GM18858 (cell line): ENCODE measurements around the gene GARRE1.
"Not testable (repeated sequence)": the region's sequence is repeated elsewhere in the genome, so short reads cannot be mapped to it uniquely, and the experiment has no call there.

ENCODE experiments used
- ATAC-seq: cut with Tn5 transposase; IDR thresholded peaks from one replicate; pipeline ENCODE4 v1.9.1; 2021; ENCODE audit not compliant: unreplicated experiment

Gene GARRE1, protein sequence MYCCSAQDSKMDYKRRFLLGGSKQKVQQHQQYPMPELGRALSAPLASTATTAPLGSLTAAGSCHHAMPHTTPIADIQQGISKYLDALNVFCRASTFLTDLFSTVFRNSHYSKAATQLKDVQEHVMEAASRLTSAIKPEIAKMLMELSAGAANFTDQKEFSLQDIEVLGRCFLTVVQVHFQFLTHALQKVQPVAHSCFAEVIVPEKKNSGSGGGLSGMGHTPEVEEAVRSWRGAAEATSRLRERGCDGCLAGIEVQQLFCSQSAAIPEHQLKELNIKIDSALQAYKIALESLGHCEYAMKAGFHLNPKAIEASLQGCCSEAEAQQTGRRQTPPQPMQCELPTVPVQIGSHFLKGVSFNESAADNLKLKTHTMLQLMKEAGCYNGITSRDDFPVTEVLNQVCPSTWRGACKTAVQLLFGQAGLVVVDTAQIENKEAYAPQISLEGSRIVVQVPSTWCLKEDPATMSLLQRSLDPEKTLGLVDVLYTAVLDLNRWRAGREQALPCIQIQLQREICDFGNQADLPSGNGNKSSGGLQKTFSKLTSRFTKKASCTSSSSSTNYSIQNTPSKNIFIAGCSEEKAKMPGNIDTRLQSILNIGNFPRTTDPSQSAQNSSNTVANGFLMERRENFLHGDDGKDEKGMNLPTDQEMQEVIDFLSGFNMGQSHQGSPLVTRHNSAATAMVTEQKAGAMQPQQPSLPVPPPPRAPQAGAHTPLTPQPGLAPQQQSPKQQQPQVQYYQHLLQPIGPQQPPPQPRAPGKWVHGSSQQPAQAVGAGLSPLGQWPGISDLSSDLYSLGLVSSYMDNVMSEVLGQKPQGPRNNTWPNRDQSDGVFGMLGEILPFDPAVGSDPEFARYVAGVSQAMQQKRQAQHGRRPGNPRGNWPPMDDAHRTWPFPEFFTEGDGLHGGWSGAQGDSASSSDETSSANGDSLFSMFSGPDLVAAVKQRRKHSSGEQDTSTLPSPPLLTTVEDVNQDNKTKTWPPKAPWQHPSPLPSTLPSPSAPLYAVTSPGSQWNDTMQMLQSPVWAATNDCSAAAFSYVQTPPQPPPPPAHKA (N-terminal part only)

DNA sequence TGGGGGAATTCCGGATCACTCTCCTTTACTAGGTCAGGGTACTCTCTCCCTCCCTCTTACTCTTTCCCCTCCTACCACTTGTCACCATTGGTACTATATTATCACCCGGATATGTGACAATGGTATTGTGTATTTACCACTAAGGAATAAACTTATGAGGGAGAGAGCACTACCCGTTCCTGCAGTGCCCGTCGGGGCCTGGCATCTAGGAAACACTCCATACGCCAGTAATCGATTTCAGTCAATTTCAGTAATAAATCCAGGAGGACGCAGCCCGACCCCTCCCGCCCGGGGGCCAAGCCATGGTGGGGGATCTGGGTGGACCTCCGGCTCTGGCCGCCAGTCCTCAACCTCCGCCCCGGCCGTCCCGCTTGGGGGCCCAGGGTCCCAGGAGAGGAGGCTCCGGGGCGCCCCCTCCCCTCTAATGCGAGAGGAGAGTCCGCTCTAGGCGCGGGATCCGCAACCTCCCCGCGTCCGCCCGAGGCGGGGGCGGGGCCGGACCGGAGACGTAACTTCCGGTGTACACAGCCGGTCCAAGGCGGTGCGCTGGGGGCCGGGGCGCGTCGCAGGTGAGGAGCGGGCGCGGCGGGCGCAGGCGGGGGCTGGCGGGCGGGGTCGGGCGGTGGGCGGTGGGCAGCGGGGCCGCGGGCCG is at the start of gene GARRE1:
TSS of gene GARRE1 (plus strand) at position 509 of the 652 bp plus-strand sequence. CDS start 45,920 bp downstream, outside the sequence.
- peak; percentile 65 for ATAC-seq

DNA sequence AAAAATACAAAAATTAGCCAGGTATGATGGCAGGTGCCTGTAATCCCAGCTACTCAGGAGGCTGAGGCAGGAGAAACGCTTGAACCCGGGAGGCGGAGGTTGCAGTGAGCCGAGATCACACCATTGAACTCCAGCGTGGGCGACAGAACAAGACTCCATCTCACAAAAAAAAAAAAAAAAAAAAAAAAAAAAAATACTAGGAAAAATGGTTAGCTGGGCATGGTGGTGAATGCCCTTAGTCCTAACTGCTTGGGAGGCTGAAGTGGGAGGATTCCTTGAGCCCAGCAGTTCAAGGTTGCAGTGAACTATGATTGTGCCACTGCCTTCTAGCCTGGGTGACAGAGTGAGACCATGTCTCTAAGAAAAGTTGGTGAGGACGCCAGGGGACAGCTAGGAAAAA is 49.0 kb upstream of the GARRE1 start:
- not testable (repeated sequence) for ATAC-seq

DNA sequence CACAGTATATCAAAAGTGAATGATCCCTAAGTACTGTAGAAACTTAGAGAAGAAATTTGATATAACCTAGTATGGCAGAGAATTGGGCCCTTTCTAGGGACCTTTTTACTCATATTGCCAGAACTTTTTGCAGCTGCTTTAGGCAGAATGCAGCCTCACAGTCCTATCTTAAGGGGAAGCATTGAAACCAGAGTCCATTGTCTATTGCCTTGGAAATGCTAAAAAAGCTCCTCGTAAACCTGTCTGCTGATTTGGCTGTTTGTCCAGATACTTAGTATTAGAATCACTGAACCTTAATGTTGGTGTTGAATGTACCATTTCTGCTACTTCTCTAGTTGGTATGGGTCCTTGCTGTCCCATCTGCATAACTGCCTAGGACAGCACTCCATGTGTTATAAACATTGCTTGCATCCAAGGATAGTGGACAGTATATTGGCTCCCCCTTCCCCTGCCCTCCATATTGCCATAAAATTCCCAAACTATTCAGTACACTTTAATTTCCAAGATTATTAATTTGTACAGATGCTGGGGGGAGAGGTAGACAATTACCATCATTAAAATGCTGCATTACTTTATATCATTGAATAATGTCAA is 46.0 kb upstream of the GARRE1 start:
- ATAC-seq: no peak

DNA sequence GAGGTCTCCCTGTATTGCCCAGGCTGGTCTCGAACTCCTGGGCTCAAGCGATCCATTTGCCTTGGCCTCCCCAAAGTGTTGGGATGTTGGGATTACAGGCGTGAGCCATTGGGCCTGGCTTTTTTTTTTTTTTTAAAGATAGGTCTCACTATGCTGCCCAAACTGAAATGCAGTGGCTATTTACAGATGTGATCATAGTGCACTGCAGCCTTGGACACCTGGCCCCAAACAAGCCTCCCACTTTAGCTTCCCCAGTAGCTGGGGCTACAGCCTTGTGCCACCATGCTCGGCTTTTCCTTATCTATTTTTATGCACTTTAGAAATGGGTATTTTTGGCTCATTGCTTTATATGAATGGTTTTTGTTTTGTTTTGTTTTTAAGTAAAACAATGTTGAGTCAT is 44.6 kb upstream of the GARRE1 start:
- no peak for ATAC-seq

DNA sequence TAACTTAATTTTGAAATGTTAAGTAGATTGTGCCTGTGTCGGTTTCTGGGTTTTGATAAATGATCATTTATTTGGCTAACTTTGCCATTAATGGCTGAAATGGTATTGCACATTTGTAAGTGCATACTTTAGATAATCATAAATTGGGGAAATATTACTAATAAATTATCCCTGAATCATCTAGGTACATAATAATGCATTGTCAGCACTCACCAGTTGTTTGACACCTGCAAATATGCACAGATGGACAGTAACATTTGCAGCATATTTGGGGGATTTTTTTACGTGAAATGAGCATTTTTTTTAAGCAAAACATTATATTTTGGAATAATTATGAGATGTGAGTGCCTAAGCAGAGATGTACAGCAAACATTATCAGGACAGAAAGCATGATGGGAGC is 41.1 kb upstream of the GARRE1 start:
- ATAC-seq: no peak

DNA sequence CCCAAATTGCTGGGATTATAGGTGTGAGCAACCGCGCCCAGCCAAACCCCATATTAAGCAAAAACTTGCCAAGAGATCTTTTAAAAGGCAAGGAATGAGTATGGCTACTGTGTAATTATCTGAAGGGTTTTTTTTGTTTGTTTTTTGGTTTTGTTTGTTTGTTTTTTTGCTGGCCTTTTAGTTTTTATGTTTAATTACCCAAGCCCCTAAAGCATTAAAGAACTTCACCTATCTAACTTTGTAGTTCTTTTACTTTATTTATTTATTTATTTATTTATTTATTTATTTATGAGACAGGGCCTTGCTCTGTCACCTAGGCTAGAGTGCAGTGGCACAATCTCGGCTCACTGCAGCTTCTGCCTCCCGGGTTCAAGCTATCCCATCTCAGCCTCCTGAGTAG is 40.3 kb upstream of the GARRE1 start:
- ATAC-seq: no peak

DNA sequence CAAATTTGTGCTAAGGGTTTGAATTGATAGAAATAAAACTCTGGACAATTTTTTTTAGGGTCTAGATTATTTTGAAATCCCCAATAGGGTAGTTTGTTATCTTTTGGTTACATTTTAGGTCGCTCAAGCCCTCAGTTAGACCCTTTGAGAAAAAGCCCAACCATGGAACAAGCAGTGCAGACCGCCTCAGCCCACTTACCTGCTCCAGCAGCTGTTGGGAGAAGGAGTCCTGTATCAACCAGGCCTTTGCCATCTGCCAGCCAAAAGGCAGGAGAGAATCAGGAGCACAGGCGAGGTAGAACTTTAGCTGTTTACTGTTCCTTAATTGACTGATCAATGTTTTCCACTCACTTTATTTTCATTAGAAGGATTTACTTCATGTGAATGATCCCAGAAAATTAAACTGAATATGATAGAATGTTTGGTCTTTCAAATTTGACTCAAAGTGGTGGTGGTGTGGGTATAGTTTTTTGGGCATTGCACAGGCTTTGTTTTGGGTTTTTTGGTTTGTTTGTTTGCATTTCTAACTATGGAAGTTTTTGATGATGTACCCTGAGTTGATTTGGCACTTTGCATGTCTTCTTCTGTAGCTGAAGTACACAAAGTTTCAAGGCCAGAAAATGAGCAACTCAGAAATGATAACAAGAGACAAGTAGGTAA is 39.2 kb upstream of the GARRE1 start:
- ATAC-seq: no peak

DNA sequence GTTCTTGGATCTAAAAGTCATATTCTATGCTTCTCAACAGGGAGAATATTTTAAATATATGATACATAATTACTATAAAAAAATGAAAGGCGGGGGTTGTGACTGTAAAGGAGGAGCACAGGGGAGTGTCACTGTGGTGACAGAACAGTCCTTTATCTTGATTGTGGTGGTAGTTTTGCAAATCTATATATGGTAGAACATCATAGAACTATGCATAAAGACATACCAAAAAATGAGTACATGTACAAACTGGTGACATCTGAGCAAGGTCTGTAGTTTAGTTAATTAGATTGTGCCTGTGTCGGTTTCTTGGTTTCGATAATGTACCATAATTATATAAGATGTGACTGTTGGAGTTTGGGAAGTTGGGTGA is 38.7 kb upstream of the GARRE1 start:
- ATAC-seq: no peak

DNA sequence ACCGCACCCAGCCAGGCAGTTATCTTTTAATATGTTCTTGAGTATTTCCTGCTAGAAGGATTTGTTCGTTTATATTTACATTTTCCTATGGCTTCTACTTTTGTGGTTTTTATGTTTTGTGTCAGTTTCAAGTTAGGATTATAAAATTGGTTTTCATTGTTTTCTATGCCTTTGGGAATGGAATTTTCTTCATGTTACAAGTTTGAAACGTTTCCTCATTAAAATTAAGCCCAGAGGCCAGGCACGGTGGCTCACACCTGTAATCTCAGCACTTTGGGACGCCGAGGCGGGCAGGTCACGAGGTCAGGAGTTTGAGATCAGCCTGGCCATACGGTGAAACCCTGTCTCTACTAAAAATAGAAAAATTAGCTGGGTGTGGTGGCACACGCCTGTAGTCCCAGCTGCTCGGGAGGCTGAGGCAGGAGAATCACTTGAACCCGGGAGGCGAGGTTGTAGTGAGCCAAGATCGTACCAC is 37.6 kb upstream of the GARRE1 start:
- ATAC-seq: not testable (repeated sequence)

DNA sequence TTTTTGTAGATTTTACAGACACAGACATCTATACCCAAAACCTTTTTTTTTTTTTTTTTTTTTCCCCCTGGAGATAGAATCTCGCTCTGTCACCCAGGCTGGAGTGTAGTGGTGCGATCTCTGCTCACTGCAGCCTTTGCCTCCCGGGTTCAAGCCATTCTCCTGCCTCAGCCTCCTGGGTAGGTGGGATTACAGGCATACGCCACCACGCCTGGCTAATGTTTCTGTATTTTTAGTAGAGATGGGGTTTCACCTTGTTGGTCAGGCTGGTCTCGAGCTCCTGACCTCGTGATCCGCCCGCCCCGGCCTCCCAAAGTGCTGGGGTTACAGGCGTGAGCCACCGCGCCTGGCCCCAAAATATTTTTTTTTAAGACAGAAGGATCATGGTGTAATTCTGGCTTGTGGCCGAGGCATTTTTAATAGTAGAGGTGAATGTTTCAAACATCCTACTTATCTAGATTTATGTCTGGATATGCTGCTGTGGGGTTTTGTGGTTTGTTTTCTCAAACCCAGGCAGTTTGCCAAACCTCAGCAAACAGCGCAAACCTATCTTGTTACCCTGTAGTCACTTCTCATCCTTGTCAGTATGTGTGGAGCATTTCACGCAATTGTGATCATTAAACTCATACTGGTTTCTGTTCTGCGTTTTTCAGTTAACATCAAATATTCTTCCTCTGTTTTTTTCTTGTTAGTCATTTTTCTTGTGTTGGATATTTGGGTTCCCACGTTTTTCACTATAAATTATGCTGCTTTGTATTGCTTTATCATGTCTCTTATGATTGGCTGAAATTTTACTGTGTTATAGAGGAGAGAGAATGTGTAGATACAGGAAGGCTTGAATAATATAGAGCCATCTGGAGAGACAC is 36.2 kb upstream of the GARRE1 start:
- no peak for ATAC-seq

DNA sequence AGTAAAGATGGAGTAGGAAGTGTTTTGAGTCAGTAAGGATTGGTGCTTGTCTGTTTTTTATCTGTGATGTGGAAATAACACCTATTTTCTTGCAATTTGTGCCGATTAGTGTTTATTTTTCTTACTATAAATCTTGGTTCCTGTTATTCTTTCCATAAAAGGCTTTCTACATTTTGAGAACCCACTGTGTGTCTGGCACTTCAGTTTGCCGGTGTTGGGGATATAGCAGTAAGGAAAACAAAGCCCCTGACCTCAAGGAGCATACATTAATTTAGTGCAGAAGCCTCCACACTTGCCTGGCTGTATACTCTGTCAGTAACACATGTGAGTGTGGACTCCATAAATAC is 35.6 kb upstream of the GARRE1 start:
- no peak for ATAC-seq

DNA sequence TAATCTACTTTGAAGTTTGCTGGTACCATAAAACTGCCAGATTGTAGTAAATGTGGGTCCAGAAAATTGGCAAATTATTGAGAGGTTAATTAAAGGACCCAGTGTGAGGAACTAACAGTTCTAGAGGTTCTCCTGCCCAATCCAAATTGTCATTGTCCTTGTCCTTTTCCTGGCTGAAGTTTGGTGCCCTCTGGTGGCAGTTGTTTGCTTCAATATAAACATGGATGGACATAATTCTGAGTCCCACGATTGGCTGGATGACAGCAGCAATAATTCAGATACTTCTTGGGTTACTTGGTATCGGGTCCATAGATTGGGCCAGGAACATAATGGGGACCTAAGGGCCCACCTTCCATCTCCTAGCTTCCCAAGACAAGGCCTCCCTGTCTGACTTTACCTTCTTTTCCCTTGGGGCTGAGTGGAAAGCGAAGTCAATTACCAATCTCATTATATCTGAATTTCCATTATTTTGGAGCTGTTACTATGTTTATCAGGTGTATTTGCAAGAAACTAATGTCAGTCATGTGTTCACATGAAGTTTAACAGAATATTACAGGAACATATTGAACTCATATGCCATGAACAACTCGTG is 33.8 kb upstream of the GARRE1 start:
- no peak for ATAC-seq

DNA sequence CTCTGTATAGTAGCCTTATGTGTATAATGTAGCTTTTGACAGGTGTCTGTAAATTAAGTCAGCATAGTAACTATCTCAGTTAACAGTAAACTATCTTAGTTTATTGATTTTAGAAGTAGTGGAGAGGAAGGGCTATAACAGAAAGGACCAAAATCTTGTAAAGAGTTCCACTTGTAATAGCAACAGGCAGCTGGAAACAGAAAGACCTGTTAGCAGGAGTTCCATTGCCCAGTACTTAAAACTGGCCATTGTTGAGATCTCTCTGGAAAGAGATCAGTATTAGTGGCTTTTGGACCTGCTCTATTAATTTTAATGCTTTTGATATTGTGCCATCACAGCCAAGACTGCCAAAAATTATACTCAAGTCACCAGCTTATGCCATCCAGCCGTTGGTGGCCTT is 32.0 kb upstream of the GARRE1 start:
- no peak for ATAC-seq

DNA sequence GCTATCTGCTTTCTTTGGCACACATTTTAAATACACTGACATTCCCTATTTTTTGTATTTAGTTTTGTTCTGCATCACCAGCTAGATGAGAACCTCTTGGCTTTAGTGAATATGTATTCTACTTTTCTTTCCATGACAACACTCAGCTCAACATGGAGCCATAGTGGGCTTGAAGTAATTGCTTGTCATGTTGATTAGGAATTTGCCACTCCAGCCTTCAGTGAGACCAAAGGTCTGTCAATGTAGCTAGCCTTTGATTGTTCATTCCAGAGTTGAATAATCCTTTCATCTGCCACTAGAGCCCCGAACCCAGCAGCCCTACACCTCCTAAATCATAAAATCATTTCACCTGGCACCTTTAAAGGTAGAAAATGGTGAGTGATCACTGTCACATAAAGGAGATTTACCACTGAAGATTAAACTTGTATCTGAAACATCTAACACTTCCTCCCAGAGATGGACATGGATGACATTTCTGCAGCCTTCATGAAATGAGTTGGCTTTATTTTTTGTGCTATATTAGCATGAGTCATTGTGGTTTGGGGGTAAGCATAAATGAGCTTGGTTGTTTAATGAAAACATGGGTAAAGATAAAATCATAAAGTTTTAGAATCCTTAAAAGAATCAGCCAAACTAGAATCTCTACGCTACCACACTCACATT is 29.2 kb upstream of the GARRE1 start:
- no peak for ATAC-seq

DNA sequence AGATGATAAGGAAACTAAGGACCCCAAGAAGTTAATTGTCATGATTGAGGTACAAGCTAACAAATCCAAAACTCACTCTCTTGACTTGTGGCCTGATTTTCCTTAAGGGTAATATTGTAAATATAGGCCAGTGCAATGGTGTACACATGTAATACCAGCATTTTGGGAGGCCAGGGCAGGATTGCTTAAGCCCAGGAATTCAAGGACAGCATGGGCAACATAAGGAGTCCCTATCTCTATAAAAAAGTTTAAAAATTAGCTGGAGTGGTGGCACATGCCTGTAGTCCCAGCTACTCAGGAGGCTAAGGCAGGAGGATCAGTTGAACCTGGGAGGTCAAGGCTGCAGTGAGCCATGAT is 28.7 kb upstream of the GARRE1 start:
- ATAC-seq: no peak

DNA sequence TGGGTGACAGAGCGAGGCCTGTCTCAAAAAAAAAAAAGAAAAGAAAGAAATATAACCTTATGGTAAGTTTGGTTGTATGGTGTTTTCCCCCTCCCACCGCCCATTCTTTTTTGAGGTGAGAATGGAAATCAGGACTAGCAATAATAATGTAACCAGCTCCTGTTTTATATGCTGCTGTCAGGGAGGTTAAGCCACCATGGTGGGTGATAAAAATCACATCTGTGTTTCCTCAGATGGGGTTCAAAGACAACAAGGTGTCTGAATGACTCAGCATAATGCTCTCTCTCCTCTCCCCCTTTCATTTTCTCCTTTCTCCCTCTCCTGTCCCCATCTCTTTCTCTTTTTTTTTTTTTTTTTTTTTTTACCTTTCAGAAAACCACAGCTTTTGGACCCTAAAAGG is 28.3 kb upstream of the GARRE1 start:
- ATAC-seq: no peak

DNA sequence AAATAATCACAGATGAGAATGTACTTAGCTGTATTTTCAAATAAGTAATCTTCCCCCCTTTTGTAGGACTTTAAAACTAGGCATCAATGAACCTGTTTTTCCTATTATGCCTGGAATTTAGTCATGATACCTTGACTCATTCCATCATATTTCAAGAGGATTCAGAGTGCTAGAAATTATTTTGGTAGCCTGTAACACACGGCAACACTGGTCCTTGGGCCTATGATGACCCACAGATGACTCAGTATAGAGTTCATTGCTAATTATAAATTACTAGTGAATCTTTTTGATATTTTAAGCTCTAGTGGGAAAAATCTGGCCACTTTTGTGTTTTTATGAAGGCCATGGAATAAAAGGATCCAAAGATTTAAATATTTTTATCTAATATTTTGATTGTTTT is 26.0 kb upstream of the GARRE1 start:
- no peak for ATAC-seq

DNA sequence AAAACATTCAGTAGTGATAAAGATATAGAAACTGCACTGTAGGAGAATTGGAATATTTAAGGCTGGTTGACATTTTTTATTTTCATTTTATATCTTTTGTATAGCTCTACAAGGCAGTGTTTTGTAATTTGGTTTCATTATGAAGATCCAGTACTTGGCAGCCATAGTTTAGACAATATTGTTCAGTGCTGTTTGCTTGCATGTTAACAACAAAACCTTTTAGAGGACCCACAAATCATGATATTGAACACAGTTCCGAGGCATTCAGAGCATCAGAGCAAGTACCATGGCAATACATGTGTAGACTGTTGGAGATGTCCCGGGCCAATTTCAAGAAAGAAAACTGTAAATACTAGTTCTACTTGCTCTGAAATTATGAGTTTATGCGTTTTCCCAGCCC is 25.6 kb upstream of the GARRE1 start:
- ATAC-seq: no peak

DNA sequence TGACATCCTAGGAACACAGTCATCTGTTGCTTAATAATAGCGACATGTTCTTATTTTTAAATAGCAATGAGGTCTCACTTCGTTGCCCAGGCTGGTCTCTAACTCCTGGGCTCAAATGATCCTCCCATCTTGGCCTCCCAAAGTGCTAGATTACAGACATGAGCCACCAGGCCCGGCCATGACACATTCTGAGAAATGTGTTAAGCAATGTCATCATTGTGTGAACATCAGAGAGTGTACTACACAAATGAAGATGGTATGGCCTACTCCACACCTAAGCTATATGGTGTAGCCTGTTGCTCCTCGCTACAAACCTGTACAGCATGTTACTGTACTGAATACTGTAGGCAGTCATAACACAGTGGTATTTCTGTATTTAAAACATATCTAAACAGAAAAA is 24.6 kb upstream of the GARRE1 start:
- no peak for ATAC-seq
